ENCODE data around the gene DIPK1A.

Gene DIPK1A

DNA sequence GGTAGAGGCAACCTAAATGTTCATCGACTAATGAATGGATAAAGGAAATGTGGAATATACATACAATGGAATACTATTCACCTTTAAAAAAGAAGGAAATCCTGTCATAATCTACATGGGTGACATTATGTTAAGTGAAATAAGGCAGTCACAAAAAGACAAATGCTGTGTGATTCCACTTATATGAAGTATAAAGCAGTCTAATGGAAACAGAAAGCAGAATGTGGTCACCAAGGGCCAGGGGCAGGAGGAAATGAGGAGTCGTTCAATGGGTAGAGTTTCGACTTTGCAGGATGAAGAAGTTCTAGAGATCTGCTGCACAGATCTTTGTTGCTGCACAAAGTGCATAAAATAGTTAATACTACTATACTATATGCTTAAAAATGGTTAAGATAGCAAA, 7.8 kb downstream of the DIPK1A start:
- DNase-seq (ENCODE audit: low read depth in 2 of 2): no peak

DNA sequence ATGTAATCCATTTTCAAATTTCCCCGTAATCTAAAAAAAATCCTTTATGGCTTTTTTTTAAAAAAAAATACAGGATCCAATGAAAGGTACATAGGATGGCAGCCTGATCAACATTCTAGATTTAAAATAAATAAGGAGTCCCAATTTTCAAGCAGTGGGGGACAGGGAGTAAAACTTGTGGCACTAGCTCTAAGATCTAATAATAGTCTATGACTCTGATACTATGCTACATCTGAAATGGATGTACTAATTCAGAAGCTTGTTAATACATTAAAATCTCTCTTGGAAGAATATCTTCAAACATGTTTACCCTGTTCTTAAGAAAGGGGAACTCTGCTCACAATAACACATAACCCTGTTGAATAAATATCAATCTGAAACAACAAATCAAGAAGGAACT, 8.5 kb downstream of the DIPK1A start:
- DNase-seq (ENCODE audit: low read depth in 2 of 2): no peak

DNA sequence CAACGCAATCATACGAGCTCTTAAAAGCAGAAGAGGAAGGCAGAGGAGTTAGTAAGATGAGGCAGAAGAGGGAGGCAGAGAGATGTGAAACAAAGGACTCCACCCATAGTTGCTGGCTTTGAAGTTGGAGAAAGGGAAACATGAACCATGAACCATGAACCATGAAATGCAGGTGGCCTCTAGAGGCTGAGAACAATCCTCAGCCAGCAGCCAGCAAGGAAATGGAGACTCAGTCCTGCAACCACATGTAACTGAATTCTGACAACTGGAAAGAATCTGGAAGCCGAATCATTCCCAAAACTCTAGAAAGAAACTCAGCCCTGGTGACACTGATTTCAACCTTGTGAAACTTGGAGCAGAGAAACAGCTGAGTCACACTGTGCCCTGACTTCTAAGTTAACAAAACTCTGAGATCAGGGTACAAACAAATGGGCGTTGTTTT, 10.1 kb downstream of the DIPK1A start:
- no peak for DNase-seq (ENCODE audit: low read depth in 2 of 2)

DNA sequence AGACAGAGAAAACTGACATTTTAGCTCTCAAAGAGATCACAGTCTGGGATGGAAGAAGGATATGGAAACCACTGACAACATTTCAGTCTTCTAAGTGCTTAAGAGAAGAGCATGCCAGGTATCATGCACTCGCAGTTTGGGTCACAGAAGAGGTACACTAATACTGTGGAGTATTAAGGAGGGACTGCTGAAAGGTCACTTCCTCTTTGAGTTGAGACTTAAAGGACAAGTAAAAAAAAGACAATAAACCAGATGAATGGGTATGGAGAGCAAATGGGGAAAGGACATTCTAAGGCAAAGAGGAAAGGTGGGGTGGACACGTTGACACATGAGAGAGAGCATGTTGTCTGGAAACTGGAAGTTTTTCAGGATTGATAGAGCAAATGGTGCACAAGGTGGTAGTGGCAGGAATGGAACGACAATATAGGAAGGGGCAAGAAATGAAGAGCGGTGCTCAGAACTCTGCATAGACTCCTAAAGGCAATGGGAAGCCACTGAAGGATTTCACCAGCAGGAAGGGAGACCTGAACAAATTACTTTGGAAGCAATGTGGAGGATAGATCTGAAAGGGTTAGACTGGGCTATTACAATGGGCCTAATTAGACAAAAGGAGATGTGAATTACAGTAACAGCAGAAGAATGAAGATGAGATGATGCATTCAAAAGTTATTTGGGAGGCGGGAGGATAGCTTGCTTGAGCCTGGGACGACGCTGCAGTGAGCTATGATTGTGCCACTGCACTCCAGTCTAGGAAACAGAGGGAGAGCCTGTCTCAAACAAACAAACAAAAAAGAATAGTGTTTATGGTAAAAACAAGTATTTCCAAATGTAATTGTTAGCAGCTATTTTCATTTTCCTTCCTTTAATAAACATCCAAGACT, 11.1 kb downstream of the DIPK1A start:
- DNase-seq (ENCODE audit: low read depth in 2 of 2): no peak

DNA sequence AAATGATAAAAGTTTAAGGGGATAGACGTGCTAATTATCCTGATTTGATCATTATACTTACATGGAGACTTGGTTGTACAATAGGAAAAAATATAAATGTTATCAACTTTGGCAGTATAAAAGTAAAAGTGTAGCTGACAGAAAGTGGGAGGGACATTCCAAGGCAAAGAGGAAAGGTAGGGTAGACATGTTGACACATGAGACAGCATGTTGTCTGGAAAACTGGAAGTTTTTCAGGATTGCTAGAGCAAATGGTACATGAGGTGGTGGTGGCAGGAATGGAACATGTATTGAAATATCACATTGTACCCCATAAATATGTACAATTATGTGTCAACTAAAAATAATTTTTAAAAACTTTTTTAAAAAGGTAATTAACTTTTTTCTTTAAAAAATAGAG, 13.2 kb downstream of the DIPK1A start:
- no peak for DNase-seq (ENCODE audit: low read depth in 2 of 2)

DNA sequence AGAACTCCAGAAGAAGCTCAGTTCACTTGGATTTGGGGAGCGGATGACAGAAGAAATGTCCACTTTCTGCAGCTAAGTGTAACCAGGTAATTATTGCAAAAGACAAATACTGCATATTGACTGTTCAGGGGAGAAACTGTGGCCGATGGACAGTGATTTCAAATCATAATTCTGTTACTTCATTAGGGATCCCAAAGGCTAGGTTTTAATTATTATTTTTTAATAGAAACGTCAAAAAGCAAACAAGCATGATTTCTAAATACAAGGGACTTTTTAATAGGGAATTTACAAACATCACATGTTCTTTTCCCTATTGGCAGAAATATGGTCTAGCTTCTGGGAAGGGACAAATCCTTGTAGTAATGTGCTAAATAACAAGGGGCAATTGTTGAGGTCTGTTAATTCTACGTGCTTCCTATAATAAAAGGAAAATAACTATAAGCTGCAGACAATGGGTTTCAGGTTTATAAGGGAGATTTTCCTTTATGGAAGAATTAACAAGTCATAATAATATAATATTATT, 15.5 kb downstream of the DIPK1A start:
- DNase-seq (ENCODE audit: low read depth in 2 of 2): no peak

DNA sequence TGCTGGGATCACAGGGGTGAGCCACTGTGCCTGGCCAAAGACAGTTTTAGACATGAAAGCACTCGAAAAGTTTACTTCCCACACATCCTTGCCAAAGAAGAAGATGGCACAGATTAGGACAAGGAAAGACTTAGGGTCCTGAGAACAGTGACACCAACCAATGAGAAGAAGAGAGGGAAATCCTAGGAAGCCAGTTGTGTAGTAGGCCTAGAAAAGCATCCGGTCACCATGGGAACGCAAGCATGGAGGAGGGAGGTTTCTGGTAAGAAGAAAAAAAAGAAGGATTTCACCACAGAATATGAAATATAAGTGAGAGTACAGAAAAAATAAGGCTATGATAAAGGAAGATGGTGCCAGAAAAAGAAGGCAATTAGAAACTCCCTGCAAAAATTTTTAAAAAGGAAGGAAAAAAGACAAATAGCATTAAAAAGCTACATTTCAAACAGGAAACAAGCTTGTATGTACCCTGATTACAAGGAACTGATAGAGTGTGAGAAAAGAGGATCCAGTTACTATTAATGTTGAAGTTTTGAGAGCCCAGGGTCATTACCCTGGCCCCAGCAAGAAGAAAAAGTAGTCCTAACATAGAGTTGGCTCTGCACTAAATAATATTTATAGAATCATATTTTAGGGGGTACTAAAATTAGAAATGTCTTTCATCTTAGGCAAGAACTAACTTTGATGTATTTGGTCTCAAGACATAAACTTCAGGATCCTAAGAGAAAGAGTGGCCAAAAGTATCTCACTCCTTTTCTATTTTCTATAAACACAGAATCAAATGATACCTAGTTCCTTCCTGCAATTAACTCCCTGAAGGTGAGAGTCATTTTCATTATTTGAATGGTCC, 16.1 kb downstream of the DIPK1A start:
- DNase-seq (ENCODE audit: low read depth in 2 of 2): no peak

DNA sequence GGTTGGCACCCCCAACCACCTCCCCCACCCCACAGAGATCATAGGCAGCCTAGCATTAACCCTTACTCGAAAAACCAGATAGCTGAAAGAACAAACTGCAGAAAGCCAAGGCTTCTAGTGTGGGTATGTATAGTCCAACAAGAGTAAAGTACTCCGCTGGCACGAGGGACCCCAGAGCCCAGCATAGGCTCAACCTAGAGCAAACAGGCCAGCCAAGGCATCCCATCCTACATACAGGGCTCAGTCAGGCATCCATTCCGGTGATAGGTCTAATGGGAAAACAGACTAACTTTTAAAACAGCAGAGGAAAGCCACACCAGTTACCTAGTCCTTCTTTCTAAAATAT, 17.8 kb downstream of the DIPK1A start:
- no peak for DNase-seq (ENCODE audit: low read depth in 2 of 2)

DNA sequence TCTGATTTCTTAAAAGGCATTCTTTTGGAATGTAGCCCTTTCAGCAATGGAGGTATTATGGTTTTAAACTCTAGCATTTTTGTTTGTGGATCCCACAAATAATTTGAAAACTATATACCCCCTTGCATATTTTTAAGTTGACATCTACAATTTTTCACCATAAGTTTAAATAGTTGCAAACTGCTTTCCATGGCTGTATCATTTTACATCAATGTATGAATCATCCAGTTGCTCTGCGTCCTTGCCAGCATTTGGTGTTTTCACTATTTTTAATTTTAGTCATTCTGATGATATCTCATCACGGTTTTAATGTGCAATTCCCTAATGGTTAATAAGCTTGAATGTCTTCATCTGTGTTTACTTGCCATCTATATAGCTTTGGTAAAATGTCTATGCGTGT, 20.7 kb downstream of the DIPK1A start:
- DNase-seq (ENCODE audit: low read depth in 2 of 2): no peak

DNA sequence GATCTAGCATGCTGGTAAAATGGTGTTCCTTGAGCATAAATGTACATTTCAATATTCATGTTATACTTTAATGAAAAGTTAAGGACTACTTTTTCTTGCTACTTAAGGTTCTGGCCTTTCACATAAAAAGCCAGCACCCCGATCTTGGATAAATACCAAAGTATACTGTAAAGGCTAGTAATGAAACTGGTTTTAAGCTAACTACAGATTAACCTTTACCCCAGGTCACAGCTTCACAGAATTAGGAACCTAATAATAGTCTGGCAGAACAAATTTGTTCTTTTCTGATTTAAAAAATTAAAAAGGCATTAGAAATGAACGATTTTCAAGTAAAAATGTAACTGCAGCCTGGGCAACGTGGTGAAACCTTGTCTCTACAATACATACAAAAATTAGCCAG, 23.5 kb downstream of the DIPK1A start:
- no peak for DNase-seq (ENCODE audit: low read depth in 2 of 2)

DNA sequence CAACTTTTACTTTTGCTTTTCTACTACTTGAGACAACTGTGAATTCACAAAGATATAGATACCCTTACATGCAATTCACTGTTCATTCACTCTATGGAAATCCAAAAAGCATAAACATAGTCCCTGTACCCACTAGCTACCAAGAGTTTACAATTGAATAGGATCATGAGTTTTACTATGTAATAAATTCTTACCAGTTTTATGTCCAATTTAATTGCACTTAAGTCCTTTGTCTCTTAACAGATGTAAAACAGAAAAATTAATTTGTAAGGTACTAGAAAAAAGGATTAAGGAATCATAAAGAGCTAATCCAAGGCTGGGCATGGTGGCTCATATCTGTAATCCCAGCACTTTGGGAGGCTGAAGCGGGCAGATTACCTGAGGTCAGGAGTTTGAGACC, 24.4 kb downstream of the DIPK1A start:
- DNase-seq (ENCODE audit: low read depth in 2 of 2): no peak

DNA sequence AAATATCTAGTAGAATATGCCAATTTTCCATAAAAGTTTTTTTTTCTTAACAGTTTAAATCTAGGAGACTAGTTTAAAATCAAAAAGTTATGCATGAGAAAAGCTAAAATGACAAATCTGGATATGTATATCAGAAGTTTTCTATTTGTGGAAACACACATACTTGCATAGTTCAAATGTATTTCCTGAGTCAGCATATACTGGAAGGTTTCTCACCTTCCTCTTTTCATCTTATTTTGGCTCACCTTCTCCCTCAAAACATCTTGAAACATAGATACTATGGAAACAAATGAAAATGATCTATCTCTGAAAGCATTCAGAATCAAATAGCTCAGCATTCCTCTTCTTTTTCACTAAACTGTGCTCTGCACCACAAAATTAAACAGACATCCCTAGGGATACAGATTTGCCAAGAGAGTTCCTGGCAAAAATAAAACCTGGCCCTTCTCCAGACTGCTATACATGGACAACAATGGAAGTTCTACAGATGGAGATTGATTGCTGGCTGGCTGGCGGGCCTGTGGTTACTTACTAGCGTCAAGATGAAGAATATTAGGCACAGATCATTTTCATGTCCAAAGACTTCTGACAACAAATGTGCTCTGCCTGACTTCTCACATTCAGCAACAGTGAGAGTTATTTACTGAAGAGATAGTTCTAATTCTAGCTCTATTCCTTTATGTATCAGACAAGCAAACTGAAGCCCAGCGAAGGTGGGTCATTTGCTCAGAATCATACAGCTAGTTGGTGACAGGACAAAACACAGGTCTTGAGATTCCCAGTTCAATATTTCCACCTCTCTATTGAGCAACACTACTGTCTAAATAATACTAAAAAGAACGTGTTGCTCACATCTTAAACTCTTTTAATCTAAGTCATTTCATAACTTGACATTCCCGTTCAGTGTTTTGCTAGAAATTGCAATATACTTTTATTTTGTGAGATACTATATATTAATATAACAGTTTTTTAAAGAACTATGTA, 26.6 kb downstream of the DIPK1A start:
- no peak for DNase-seq (ENCODE audit: low read depth in 2 of 2)

DNA sequence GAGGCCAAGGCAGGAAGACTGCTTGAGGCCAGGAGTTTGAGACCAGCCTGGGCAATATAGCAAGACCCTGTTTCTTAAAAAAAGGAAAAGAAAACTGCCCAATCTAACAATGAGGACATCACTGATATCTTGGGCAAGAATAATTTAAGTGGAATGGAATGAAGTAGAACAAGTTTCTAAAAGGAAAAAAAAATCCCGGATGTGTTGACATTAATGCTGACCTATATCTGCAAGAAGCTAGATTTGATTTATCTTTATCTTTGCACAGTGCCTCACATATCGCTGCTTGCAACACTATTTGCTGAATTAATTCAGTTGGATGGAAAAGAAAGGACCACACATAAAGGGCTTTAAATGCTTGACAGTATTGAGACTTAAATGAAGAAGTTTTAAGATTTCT, 27.8 kb downstream of the DIPK1A start:
- no peak for DNase-seq (ENCODE audit: low read depth in 2 of 2)

DNA sequence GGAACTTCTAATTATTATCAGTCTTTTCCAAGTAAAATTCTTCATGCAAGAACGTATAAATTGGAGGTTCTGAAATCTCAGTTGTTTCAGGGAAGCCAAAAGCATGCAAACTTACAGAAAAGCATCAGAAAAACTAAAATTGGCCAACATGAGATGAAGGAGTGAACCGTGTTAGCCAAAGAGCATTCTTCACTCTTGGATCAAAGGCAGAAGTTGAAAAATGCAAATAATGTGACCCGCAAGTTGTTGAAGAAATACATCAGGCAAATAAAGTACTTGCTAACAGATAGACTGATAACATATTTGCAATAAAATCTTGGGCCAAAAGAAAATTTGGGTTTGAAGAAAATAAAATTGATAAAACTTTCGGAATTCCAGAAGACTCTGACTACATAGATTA, 29.6 kb downstream of the DIPK1A start:
- DNase-seq (ENCODE audit: low read depth in 2 of 2): no peak

DNA sequence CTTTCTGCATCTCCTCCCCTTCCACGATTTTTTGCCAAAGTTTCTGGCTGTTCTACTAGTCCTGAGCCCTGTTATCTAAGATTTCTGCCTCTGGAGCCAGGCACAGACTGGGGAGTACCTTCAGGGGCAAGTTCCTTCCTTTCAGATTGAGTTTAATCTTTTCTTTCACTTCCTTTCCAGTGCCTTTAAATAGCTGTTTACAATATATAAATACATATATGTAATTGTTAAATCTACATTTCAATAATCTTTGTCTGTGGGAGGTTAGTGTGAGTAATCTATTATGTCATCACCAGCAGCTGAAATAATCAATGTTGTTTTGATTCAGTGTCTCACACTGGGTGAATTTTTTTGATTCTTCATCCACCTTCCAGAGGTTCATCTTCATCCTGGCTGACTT, 31.8 kb downstream of the DIPK1A start:
- no peak for DNase-seq (ENCODE audit: low read depth in 2 of 2)

DNA sequence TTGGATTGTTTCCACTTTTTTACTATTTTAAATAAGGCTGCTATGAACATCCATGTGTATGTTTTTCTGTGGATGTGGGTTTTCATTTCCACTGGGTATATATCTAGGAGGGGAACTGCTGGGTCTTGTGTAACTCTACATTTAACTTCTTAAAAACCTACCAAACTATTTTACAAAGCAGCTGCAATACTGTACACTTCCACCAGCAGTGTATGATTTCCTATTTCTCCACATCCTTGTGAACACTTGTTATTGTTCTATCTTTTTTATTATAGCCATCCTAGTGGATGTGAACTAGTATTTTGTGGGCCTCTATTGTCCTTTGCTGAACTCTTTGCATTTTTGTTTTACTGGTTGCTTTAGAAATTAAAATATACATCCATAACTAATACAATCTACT, 33.4 kb downstream of the DIPK1A start:
- no peak for DNase-seq (ENCODE audit: low read depth in 2 of 2)

DNA sequence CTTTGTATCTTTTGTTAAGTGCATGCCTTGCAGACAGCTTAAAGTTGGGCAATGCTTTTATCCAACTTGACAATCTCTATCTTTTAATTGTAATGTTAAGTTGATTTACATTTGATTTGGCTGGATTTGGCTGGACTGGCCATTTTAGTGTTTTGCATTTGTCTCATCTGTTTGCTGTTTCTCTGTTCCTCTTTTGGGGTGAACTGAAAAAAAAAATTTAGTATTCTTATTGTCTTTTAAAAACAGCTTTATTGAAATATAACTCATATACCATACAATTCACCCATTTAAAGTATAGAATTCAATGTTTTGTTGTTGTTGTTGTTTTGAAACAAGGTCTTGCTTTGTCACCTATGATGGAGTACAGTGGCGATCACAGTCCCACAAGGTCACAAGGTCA, 34.4 kb downstream of the DIPK1A start:
- DNase-seq (ENCODE audit: low read depth in 2 of 2): no peak

DNA sequence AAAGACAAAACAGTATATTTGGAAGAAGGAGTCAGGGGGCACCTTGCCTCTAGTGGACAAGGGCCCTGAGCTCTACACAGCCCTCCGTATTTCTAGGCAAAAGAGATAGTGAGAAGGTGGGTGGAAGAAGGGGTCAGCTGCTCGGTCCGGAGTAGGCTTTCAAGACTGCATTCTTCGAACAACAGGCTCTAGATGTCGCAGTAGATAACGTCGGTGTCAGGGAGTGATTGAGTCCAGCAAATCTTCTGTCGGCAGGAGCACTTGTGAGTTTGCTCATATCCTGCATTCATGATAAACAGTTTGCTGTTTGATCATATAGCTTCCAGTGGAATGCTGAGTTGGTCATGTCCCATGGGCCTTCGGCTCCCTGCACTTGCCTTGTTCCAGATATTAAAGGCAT, 36.8 kb downstream of the DIPK1A start:
- no peak for DNase-seq (ENCODE audit: low read depth in 2 of 2)

DNA sequence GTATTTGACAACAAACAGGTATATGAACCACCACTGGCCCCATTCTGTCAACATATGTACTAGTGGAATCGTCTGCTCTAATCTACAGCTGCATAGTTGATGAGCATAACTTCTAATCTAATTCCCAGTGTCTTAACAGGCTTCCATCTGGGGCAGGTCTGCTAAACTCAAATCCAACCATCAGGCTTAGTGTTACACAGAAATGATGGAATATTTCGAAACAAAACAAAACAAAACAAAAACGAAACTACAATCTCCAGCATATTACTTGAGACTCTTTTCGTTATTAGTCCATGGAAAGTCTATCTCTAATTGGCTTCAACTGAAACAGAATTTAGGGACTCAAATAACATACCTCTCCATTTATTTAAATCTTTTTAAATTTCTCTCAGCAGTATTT, 37.6 kb downstream of the DIPK1A start:
- no peak for DNase-seq (ENCODE audit: low read depth in 2 of 2)

DNA sequence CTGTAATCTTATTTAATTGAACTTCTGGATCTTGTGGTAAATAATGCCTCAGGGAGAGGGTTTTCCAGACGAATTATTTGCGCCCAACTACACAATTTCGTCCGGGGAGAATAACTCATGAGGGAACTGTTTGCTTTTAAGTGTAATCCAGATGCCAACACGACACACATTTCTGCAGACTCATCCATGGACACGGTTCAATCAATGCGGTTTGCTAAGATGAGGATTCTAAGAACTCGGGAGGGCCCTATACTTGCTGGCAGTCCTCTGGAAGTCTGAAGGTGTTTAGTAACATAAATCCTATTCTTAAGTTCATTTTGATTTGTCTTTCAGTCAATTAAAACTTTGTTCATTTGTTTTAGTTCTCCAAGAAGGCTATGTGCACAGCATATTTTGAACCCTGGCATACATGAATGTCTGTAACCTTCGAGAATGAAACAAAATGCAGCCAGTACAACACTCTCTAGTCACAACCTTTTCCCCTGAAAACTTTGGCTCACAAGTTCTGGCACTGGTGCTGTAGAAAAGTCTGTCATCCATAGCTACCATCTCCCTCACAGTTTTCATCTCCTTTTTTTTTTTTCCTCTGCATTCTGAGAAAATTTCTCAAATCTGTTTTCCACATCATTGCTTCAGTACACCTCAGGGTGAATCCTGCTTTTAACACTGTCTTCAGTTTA, 38.8 kb downstream of the DIPK1A start:
- DNase-seq (ENCODE audit: low read depth in 2 of 2): no peak

Data from stimulated activated CD8-positive, alpha-beta memory T cell treated with anti-CD3 and anti-CD28 coated beads, Interleukin-15, amount 100 ng/mL, for 48 hours (primary cell).